Spleen (tissue), 11 donors: Measurements from ENCODE around the gene NRXN2. TPM values are rescaled to one million over a fixed set of nuclear protein-coding genes. Genes with fewer than 3 reads are reported as not detected.
A peak's percentile ranks its signal among the peaks of the same experiment; 100 is the strongest.

Experiments used
- DNase-seq: peaks from one replicate; pipeline ENCODE4 v3.0.0-alpha.2; 2020
- H3K27ac ChIP-seq, 8 donors: fragments of 200-600 bp; sonication (generic) in 7 of 8; 1 replicate in 4 of 8; 2 replicates in 4 of 8; pipeline versions ENCODE4 v1.5.0 to v1.8.0; 2016 to 2021; ENCODE audit warnings: inconsistent platforms in 4 of 8, mild to moderate bottlenecking in 4 of 8, moderate library complexity in 1 of 8
- H3K27me3 ChIP-seq, 7 donors: fragments of 200-600 bp; sonication (generic) in 6 of 7; replicated peaks in 1 of 7; 1 replicate in 4 of 7; 2 replicates in 3 of 7; pipeline versions ENCODE4 v1.5.0 to v1.8.0; 2016 to 2021; ENCODE audit warnings: inconsistent platforms in 3 of 7, mild to moderate bottlenecking in 1 of 7
- H3K36me3 ChIP-seq, 6 donors: fragments of 200-600 bp; sonication (generic) in 5 of 6; 1 replicate in 4 of 6; 2 replicates in 2 of 6; pipeline versions ENCODE4 v1.5.0 to v1.8.0; 2016 to 2021; ENCODE audit warnings: inconsistent platforms in 2 of 6
- H3K4me1 ChIP-seq, 6 donors: fragments of 200-600 bp; sonication (generic) in 5 of 6; 1 replicate in 3 of 6; 2 replicates in 3 of 6; pipeline versions ENCODE4 v1.5.0 to v1.8.0; 2016 to 2021; ENCODE audit warnings: inconsistent platforms in 3 of 6
- H3K4me3 ChIP-seq, 8 donors: fragments of 200-600 bp; sonication (generic) in 7 of 8; 1 replicate in 4 of 8; 2 replicates in 4 of 8; pipeline versions ENCODE4 v1.5.0 to v1.8.0; 2016 to 2021; ENCODE audit warnings: inconsistent platforms in 4 of 8, mild to moderate bottlenecking in 4 of 8, moderate library complexity in 2 of 8
- H3K9me3 ChIP-seq, 8 donors: fragments of 200-600 bp; sonication (generic) in 7 of 8; 1 replicate in 4 of 8; 2 replicates in 4 of 8; pipeline versions ENCODE4 v1.5.0 to v1.8.0; 2016 to 2021; ENCODE audit warnings: inconsistent platforms in 4 of 8
- POLR2A ChIP-seq, 3 donors: fragments of 450-650 bp; IDR thresholded peaks; one replicate each; pipeline ENCODE4 v1.5.1; 2017; ENCODE audit warnings: antibody characterized with exemption in 3 of 3, mild to moderate bottlenecking in 1 of 3
- POLR2AphosphoS5 ChIP-seq, 3 donors: sonication (generic); formaldehyde crosslinking; IDR thresholded peaks; one replicate each; pipeline ENCODE4 v1.5.1; 2017; ENCODE audit warnings: antibody characterized with exemption in 3 of 3
- WGBS, 5 donors: extraction: QIAGEN DNeasy Blood & Tissue Kit in 3 of 5; methylation state at CpG; one replicate each; pipeline versions ENCODE4 v1.1.5 to v1.1.7; 2013 to 2018; 5-methylcytosine and 5-hydroxymethylcytosine counted together
- intact Hi-C: fragments of 100-400 bp; cut with DNase I; formaldehyde crosslinking; loops from one replicate; pipeline ENCODE4 v1.15.0; 2023; ENCODE audit warnings: low total_unique reads
- polyA plus RNA-seq, 3 donors: library from polyadenylated mRNA; stranded (reverse); fragments of 200-250 nt; gene quantifications; one replicate each; pipeline ENCODE4 v1.2.1, GENCODE V29; 2013
- total RNA-seq, 7 donors: library from RNA; depleted of rRNA in 3 of 7; stranded (reverse); fragments of >200 nt in 3 of 7; fragmentation: NEBNext Ultra II Directional in 4 of 7; extraction: Animal tissue kit (Norgen Biotek cat#: 25700) in 4 of 7; gene quantifications; one replicate each; pipeline versions ENCODE4 v1.1.0 to v1.2.1, GENCODE V29; 2016 to 2021
- TF ChIP-seq, protein P1 (sequence below), 11 experiments: fragments of 200-600 bp in 7 of 11; fragments of 450-650 bp in 4 of 11; sonication (generic) in 4 of 11; IDR thresholded peaks in 8 of 11; conservative IDR thresholded peaks in 3 of 11; 1 replicate in 7 of 11; 2 replicates in 4 of 11; pipeline versions ENCODE4 v1.4.0 to v1.8.0; 2016 to 2021; ENCODE audit warnings: antibody characterized with exemption in 11 of 11, inconsistent platforms in 4 of 11, mild to moderate bottlenecking in 1 of 11
- donor health status: healthy with polysubstance abuse.
- donor health status: DM: no; HTN: no; CAD: no; lungs with moderate emphysema.
- donor health status: DM: no; HTN: no; CAD: no.
- donor health status: Bipolar disorder and iron deficiency.
- donor health status: healthy.
- donor health status: DM: no; HTN: no; CAD: no.
- donor health status: DM: yes; HTN: yes; CAD: no.

The NRXN2 gene
- total and polyA plus RNA-seq, 10 donors: 0.59 to 12.9 (median 3.0) TPM

GRCh38 chr11:64580412-64580811, 142.6 kb downstream of the NRXN2 start:
- H3K9me3 ChIP-seq: no peaks in the 10 kb centered on the region
- peaks cover 0 to 3% (median 0%) of the 10 kb centered on the region in 6 donors for H3K4me1 ChIP-seq
- DNase-seq: peak; percentile 22
- H3K4me3 ChIP-seq: no peak overlapping the region
- no peak overlapping the region for H3K27ac ChIP-seq
- intact Hi-C loops: no loop called here
- TF ChIP-seq POLR2A (IDR thresholded peaks at IDR 0.05) (no peak), POLR2AphosphoS5 (IDR thresholded peaks at IDR 0.05) (no peak)
- TF ChIP-seq, protein P1, sequence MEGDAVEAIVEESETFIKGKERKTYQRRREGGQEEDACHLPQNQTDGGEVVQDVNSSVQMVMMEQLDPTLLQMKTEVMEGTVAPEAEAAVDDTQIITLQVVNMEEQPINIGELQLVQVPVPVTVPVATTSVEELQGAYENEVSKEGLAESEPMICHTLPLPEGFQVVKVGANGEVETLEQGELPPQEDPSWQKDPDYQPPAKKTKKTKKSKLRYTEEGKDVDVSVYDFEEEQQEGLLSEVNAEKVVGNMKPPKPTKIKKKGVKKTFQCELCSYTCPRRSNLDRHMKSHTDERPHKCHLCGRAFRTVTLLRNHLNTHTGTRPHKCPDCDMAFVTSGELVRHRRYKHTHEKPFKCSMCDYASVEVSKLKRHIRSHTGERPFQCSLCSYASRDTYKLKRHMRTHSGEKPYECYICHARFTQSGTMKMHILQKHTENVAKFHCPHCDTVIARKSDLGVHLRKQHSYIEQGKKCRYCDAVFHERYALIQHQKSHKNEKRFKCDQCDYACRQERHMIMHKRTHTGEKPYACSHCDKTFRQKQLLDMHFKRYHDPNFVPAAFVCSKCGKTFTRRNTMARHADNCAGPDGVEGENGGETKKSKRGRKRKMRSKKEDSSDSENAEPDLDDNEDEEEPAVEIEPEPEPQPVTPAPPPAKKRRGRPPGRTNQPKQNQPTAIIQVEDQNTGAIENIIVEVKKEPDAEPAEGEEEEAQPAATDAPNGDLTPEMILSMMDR (IDR thresholded peaks at IDR 0.05 in 8 of 11, conservative IDR thresholded peaks at IDR 0.05 in 3 of 11): no peak
- peaks cover 0 to 6% (median 0%) of the 10 kb centered on the region in 7 donors for H3K27me3 ChIP-seq
- 59 to 81% (median 73%) methylated on average over 5 to 7 of the region's 7 CpGs for WGBS, 5 donors
- H3K36me3 ChIP-seq: no peaks in the 10 kb centered on the region

DNA sequence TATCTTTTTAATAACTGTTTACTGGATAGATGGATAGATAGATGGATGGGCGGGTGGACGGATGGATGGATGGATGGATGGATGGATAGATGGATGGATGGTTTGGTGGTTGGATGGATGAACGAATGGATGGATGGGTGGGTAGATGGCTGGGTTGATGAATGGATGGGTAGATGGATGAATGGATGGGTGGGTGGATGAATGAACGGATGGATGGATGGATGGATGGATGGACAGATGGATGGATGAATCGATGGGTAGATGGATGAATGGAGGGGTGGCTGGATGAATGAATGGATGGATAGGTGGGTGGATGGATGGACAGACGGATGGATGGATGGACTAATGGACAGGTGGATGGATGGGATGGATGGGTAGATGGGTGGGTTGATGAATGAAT, 145.8 kb downstream of the NRXN2 start:
- TF ChIP-seq POLR2A (IDR thresholded peaks at IDR 0.05) (no peak), POLR2AphosphoS5 (IDR thresholded peaks at IDR 0.05) (no peak)
- TF ChIP-seq, protein P1 (IDR thresholded peaks at IDR 0.05 in 8 of 11, conservative IDR thresholded peaks at IDR 0.05 in 3 of 11): no peak
- Histone ChIP-seq H3K27me3 (peaks cover 0 to 6% (median 0%) of the 10 kb centered on the region in 7 donors), H3K27ac (no peak overlapping the region), H3K4me1 (peaks cover 0 to 3% (median 0%) of the 10 kb centered on the region in 6 donors), H3K36me3 (no peaks in the 10 kb centered on the region), H3K9me3 (no peaks in the 10 kb centered on the region), H3K4me3 (no peak overlapping the region)
- DNase-seq: no peak
- 86 to 92% (median 92%) methylated on average over 6 of the region's 6 CpGs for WGBS, 5 donors
- intact Hi-C loops: no loop called here

DNA sequence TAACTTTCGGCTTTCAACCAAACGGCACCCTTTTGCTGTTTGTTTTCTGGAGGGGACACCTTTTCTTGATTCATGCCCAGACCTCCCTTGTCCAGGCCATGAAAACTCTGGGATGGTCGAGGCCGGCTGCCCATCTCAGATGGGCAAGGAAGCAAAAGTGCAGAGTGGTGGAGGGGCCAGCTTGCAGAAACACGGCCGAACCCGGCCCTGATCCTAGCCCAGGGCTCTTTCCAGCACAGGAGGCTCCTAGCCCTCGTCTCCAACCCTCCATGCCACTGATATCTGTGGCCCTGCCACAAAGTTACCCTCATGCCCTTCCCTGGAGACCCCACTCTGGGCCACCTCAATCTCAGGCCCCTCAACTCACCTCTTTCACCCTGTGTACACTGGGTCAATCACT, 150.9 kb downstream of the NRXN2 start:
- H3K9me3 ChIP-seq: no peaks in the 10 kb centered on the region
- no peaks in the 10 kb centered on the region for H3K36me3 ChIP-seq
- TF ChIP-seq POLR2A (IDR thresholded peaks at IDR 0.05) (no peak), POLR2AphosphoS5 (IDR thresholded peaks at IDR 0.05) (no peak)
- TF ChIP-seq, protein P1 (IDR thresholded peaks at IDR 0.05 in 8 of 11, conservative IDR thresholded peaks at IDR 0.05 in 3 of 11): no peak
- H3K27ac ChIP-seq: no peak overlapping the region
- intact Hi-C loops: no loop called here
- H3K4me3 ChIP-seq: no peak overlapping the region
- peaks cover 0 to 18% (median 4%) of the 10 kb centered on the region in 6 donors for H3K4me1 ChIP-seq
- H3K27me3 ChIP-seq: no peaks in the 10 kb centered on the region
- 86 to 94% (median 88%) methylated on average over 8 of the region's 8 CpGs for WGBS, 5 donors
- DNase-seq: peak; percentile 31

DNA sequence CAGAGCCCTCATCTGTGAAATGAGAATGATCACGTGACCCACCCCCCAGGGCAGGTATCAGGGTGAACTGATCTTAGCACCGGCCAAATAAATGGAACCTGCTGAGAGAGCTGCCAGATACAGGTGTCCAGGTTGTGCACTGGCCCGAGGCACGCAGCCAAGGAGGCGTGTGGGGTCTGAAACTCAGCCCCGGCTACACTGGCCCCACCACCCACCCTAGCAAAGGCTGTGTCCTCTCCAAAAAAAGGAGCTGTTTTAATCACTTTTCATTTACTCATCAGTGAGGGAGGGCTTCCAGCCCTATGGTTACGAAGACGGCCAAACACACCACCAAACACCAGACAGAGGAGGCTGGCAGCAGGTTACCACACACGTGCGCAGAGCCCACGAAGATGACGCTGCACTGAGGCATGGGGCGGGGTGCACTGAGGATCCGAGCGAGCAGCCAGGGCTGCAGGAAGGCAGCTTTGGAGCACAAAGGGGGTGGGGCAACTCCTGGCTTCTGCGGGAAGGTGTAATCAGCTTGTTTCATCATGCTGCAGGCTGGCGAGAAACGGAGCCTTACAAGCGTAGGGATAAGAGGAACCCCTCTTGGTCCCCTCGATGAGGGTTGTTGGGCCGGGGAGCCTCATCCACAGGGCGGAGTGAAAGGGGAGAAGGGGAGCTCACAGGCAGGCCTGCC, 151.4 kb downstream of the NRXN2 start:
- H3K4me3 ChIP-seq: no peak overlapping the region
- H3K27ac ChIP-seq: no peak overlapping the region
- TF ChIP-seq POLR2A (IDR thresholded peaks at IDR 0.05): no peak
- TF ChIP-seq POLR2AphosphoS5 (IDR thresholded peaks at IDR 0.05): no peak
- TF ChIP-seq, protein P1 (IDR thresholded peaks at IDR 0.05 in 8 of 11, conservative IDR thresholded peaks at IDR 0.05 in 3 of 11): no peak
- no peaks in the 10 kb centered on the region for H3K9me3 ChIP-seq
- intact Hi-C loops: no loop called here
- no peaks in the 10 kb centered on the region for H3K27me3 ChIP-seq
- no peaks in the 10 kb centered on the region for H3K36me3 ChIP-seq
- peak; percentile 45 for DNase-seq
- peaks cover 0 to 24% (median 9%) of the 10 kb centered on the region in 6 donors for H3K4me1 ChIP-seq
- WGBS, 5 donors: 66 to 85% (median 71%) methylated on average over 22 of the region's 22 CpGs
